ENCODE data around the gene DHX16. TPM values are rescaled to one million over a fixed set of nuclear protein-coding genes. Genes with fewer than 3 reads are reported as not detected.

Gene DHX16
- total and polyA plus RNA-seq, 9 of the 15 experiments (the other 6 are each of a cell fraction or from before 2014, with no cell fraction given): 14.6 to 66.1 (median 47.5) TPM

GRCh38 chr6:30683183-30683979 is 10.6 kb upstream of the DHX16 start:
- 3% methylated on average over 7 of the region's 7 CpGs for WGBS (ENCODE audit: insufficient coverage, low coverage, missing lambda C conversion rate)
- in situ Hi-C loops (cut with MboI): no loop called here
- TF ChIP-seq ZNF408 (CRISPR knock-in tag; IDR thresholded peaks at IDR 0.05; ENCODE audit: low read depth): no peak
- TF ChIP-seq ARID4B (CRISPR knock-in tag; IDR thresholded peaks at IDR 0.05): peak; percentile 83
- TF ChIP-seq TCF7 (IDR thresholded peaks at IDR 0.05; ENCODE audit: borderline replicate concordance): no peak
- TF ChIP-seq ZC3H4 (CRISPR knock-in tag; IDR thresholded peaks at IDR 0.05; ENCODE audit: borderline replicate concordance): 0 out of 2 replicates have a peak, but pooled peaks have one; percentile 44
- TF ChIP-seq CHD4 (IDR thresholded peaks at IDR 0.05; ENCODE audit: insufficient read depth, insufficient replicate concordance, low read depth, low read length, poor library complexity, severe bottlenecking): no peak
- TF ChIP-seq, protein P1, sequence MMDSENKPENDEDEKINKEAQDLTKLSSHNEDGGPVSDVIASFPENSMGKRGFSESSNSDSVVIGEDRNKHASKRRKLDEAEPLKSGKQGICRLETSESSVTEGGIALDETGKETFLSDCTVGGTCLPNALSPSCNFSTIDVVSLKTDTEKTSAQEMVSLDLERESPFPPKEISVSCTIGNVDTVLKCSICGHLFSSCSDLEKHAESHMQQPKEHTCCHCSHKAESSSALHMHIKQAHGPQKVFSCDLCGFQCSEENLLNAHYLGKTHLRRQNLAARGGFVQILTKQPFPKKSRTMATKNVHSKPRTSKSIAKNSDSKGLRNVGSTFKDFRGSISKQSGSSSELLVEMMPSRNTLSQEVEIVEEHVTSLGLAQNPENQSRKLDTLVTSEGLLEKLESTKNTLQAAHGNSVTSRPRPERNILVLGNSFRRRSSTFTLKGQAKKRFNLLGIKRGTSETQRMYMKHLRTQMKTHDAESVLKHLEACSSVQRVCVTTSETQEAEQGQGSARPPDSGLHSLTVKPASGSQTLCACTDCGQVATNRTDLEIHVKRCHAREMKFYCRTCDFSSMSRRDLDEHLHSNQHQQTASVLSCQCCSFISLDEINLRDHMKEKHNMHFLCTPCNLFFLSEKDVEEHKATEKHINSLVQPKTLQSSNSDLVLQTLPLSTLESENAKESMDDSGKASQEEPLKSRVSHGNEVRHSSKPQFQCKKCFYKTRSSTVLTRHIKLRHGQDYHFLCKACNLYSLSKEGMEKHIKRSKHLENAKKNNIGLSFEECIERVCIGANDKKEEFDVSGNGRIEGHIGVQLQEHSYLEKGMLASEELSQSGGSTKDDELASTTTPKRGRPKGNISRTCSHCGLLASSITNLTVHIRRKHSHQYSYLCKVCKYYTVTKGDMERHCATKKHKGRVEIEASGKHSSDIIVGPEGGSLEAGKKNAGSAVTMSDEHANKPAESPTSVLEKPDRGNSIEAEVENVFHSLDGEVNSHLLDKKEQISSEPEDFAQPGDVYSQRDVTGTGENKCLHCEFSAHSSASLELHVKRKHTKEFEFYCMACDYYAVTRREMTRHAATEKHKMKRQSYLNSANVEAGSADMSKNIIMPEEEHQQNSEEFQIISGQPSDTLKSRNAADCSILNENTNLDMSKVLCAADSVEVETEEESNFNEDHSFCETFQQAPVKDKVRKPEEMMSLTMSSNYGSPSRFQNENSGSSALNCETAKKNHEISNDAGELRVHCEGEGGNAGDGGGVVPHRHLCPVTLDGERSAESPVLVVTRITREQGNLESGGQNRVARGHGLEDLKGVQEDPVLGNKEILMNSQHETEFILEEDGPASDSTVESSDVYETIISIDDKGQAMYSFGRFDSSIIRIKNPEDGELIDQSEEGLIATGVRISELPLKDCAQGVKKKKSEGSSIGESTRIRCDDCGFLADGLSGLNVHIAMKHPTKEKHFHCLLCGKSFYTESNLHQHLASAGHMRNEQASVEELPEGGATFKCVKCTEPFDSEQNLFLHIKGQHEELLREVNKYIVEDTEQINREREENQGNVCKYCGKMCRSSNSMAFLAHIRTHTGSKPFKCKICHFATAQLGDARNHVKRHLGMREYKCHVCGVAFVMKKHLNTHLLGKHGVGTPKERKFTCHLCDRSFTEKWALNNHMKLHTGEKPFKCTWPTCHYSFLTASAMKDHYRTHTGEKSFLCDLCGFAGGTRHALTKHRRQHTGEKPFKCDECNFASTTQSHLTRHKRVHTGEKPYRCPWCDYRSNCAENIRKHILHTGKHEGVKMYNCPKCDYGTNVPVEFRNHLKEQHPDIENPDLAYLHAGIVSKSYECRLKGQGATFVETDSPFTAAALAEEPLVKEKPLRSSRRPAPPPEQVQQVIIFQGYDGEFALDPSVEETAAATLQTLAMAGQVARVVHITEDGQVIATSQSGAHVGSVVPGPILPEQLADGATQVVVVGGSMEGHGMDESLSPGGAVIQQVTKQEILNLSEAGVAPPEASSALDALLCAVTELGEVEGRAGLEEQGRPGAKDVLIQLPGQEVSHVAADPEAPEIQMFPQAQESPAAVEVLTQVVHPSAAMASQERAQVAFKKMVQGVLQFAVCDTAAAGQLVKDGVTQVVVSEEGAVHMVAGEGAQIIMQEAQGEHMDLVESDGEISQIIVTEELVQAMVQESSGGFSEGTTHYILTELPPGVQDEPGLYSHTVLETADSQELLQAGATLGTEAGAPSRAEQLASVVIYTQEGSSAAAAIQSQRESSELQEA (IDR thresholded peaks at IDR 0.05; ENCODE audit: low read depth): 0 out of 2 replicates have a peak, but pooled peaks have one; percentile 3
- no peak for TF ChIP-seq CBFB (CRISPR knock-in tag; IDR thresholded peaks at IDR 0.05)

More at GRCh38 chr6:30683183-30683979, 10.6 kb upstream of the DHX16 start:
- Histone ChIP-seq H3K9ac (ENCODE audit: insufficient read depth in 1 of 2, low read depth in 2 of 2, low read length in 2 of 2) (peak overlapping the region; percentile 81 to 95), H3K9me1 (ENCODE audit: control insufficient read depth, insufficient read depth, low read length) (no peaks in the 10 kb centered on the region), H3K4me3 (peak overlapping the region; percentile 81), H3K4me2 (ENCODE audit: insufficient read depth, low read length) (peak overlapping the region; percentile 97), H2AFZ (ENCODE audit: low read depth, low read length) (no peak overlapping the region; the same call in 1 of the 2 replicates), H4K20me1 (replicated peaks; ENCODE audit: control insufficient read depth, insufficient read depth, low read length) (no peaks in the 10 kb centered on the region; the same call in 1 of the 2 replicates), H3K27ac (ENCODE audit: extremely low read depth, low read depth, low read length) (peak overlapping the region; percentile 88), H3K9me3 (replicated peaks; ENCODE audit: control insufficient read depth, insufficient read depth, low read depth, low read length) (no peaks in the 10 kb centered on the region), H3K27me3 (ENCODE audit: control insufficient read depth in 2 of 2, insufficient read depth in 2 of 2, low read length in 2 of 2) (no peaks in the 10 kb centered on the region), H3K36me3 (ENCODE audit: control insufficient read depth, insufficient read depth, low read length) (peaks cover 28% of the 10 kb centered on the region), H3K79me2 (ENCODE audit: control insufficient read depth, insufficient read depth, low read length) (peaks cover 94% of the 10 kb centered on the region), H3K4me1 (replicated peaks in 1 of 2; ENCODE audit: control insufficient read depth in 2 of 2, insufficient read depth in 2 of 2, low read length in 2 of 2) (peaks cover 48 to 88% of the 10 kb centered on the region in 2 experiments)
- no peak for FAIRE-seq
- DNase-seq (ENCODE audit: extremely low read depth in 1 of 4, low spot score in 3 of 4): peak in 1 of 4 experiments; percentile 38
- ChIA-PET CTCF (ENCODE audit: low intra/inter-chr PET ratio) (interaction anchor here (6.1 kb wide), 1 partner anchor 39 kb away, joined by 92 read pairs; the partner anchor contains the start of gene TUBB), POLR2A (interaction anchor here (0.5 to 7.0 kb wide), 6 partner anchors 20 to 981 kb away, joined by 3 to 118 read pairs (median 4); partner anchors contain the start of genes MDC1 and TUBB)
- BruUV-seq (replicated peaks): TSS peak; percentile 26
- intact Hi-C loops (cut with micrococcal nuclease): loop anchor here (5.0 to 10.0 kb wide), 2 partner anchors 131 to 404 kb away; no protein-coding TSS in a partner anchor
- no peak for ATAC-seq

All from K562 (cell line).